ENCODE measurements around the gene THRB. TPM values are rescaled to one million over a fixed set of nuclear protein-coding genes. Genes with fewer than 3 reads are reported as not detected.

THRB gene
- total RNA-seq, 1 donor from 2014 or later = 19.7 TPM

GRCh38 chr3:24145981-24146822, 348.4 kb downstream of the THRB start:
- H3K4me3 ChIP-seq = no peak overlapping the region
- H3K27ac ChIP-seq = peak overlapping the region; percentile 79
- H3K4me1 ChIP-seq = peaks cover 8% of the 10 kb centered on the region
- intact Hi-C loops (cut with DNase I) = no loop called here
- no peaks in the 10 kb centered on the region for H3K36me3 ChIP-seq
- no peaks in the 10 kb centered on the region for H3K27me3 ChIP-seq
- H3K9me3 ChIP-seq = no peaks in the 10 kb centered on the region
- DNase-seq = no peak
- ATAC-seq = peak; percentile 69
- TF ChIP-seq CTCF (IDR thresholded peaks at IDR 0.05) = no peak

- Histone ChIP-seq H3K9me3 (no peaks in the 10 kb centered on the region), H3K4me1 (peaks cover 8% of the 10 kb centered on the region), H3K36me3 (no peaks in the 10 kb centered on the region), H3K27me3 (no peaks in the 10 kb centered on the region), H3K27ac (peak overlapping the region; percentile 79), H3K4me3 (no peak overlapping the region)
- TF ChIP-seq CTCF (IDR thresholded peaks at IDR 0.05) = no peak
- no peak for ATAC-seq
- intact Hi-C loops (cut with DNase I) = no loop called here
- DNase-seq = no peak
Measured at GRCh38 chr3:24145481-24145880, 349.2 kb downstream of the THRB start.

GRCh38 chr3:24142127-24142526, 352.5 kb downstream of the THRB start:
- Histone ChIP-seq H3K36me3 (no peaks in the 10 kb centered on the region), H3K27ac (no peak overlapping the region), H3K4me1 (peaks cover 8% of the 10 kb centered on the region), H3K27me3 (no peaks in the 10 kb centered on the region), H3K9me3 (no peaks in the 10 kb centered on the region), H3K4me3 (no peak overlapping the region)
- no peak for DNase-seq
- no peak for ATAC-seq
- TF ChIP-seq CTCF (IDR thresholded peaks at IDR 0.05) = no peak
- intact Hi-C loops (cut with DNase I) = no loop called here

GRCh38 chr3:24141548-24141947, 353.1 kb downstream of the THRB start:
- Histone ChIP-seq H3K4me1 (peaks cover 2% of the 10 kb centered on the region), H3K9me3 (no peaks in the 10 kb centered on the region), H3K27me3 (no peaks in the 10 kb centered on the region), H3K27ac (no peak overlapping the region), H3K4me3 (no peak overlapping the region), H3K36me3 (no peaks in the 10 kb centered on the region)
- intact Hi-C loops (cut with DNase I) = no loop called here
- no peak for TF ChIP-seq CTCF (IDR thresholded peaks at IDR 0.05)
- no peak for ATAC-seq
- no peak for DNase-seq

- Histone ChIP-seq H3K27ac (no peak overlapping the region), H3K36me3 (no peaks in the 10 kb centered on the region), H3K9me3 (no peaks in the 10 kb centered on the region), H3K27me3 (no peaks in the 10 kb centered on the region), H3K4me1 (no peaks in the 10 kb centered on the region), H3K4me3 (no peak overlapping the region)
- no peak for ATAC-seq
- TF ChIP-seq CTCF (IDR thresholded peaks at IDR 0.05) = no peak
- no peak for DNase-seq
- intact Hi-C loops (cut with DNase I) = no loop called here
Measured at GRCh38 chr3:24139463-24140412, 354.9 kb downstream of the THRB start.
